ENCODE results near the gene PHPT1. TPM values are rescaled to one million over a fixed set of nuclear protein-coding genes. Genes with fewer than 3 reads are reported as not detected.
A peak's percentile ranks its signal among the peaks of the same experiment; 100 is the strongest.

PHPT1 gene
- total and polyA plus RNA-seq, 2 of the 13 experiments (the other 11 are each of a cell fraction or from before 2014, with no cell fraction given), result 189 to 192 TPM

DNA sequence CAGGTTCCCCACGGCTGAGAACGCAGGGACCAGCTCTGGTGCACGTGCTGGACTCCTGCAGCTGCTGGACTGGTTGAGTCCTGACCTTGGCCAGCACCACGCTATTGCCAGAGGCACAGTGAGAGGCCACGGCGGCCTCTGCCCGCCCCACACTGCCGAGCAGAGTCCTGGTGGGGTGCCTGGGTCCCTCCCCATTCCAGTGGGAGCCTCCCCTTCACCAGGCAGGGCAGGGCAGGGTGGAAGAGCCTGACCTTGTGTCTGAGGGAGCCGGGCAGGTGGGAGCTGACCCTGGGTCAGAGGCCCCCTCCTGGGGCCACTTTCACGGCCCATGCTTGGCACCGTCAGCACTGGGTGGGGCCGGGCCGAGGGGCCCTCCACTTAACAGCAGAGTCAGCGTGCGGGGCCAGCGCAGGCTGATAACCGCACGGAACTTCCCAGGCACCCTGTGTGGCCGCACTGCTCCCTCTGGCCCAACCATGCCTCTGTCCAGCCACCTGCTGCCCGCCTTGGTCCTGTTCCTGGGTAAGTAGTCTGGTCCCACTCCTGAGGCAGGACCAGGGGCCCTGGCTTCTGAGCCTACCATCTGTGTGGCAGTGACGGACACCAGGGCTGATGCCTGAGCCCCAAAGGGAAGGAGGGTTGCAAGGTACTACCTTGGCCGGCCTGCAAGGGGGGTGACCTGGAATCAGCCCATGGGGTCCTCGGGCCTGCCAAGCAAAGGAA, 2.9 kb downstream of the PHPT1 start, which contains the start of gene MAMDC4:
Gene MAMDC4, plus strand, starts transcription at position 406 of the 723 bp plus-strand sequence. Its CDS starts 71 bp downstream, at position 477.
- intact Hi-C loops (cut with micrococcal nuclease; ENCODE audit: unreplicated experiment), result no loop called here
- H3K36me3 ChIP-seq (replicated peaks in 1 of 2; ENCODE audit: control insufficient read depth in 1 of 2, insufficient read depth in 2 of 2, low read length in 2 of 2), result peaks cover 11 to 20% of the 10 kb centered on the region in 2 experiments
- 84% methylated on average over 5 of the region's 23 CpGs for WGBS (ENCODE audit: low lambda C conversion rate)
- no peak within 1 kb of the TSS; a peak in 1 of 6 replicates for H3K4me3 ChIP-seq (replicated peaks in 1 of 3; ENCODE audit: insufficient read depth in 1 of 3, low read depth in 2 of 3, low read length in 3 of 3)
- peaks cover 17% of the 10 kb centered on the region for H3K79me2 ChIP-seq (ENCODE audit: insufficient read depth, low read length)
- ChIA-PET POLR2A (interaction anchor here (0.7 to 1.0 kb wide), 3 partner anchors 8 to 14 kb away, joined by 4 to 5 read pairs (median 4); partner anchors contain the start of gene EDF1), CTCF (ENCODE audit: low intra/inter-chr PET ratio, low total read pairs) (no interaction called here)
- in situ Hi-C loops (cut with HindIII; ENCODE audit: extremely low pct_ligation_motif_present, low pct_unique_long_range_greater_than_20kb), result no loop called here
- peaks cover 35% of the 10 kb centered on the region for H3K4me1 ChIP-seq (ENCODE audit: insufficient read depth, low read length)
- no peaks in the 10 kb centered on the region; a peak in 1 of 5 replicates for H3K27me3 ChIP-seq (ENCODE audit: control insufficient read depth in 1 of 2, insufficient read depth in 2 of 2, low read length in 2 of 2)
- FAIRE-seq (no peak), ATAC-seq (no peak), DNase-seq (ENCODE audit: low spot score) (no peak)
- peaks cover 9% of the 10 kb centered on the region; the same call in 1 of the 2 replicates for H4K20me1 ChIP-seq (ENCODE audit: insufficient read depth, low read length)
- H2AFZ ChIP-seq (ENCODE audit: low read length), result no peak within 1 kb of the TSS
- no TSS peak for BruUV-seq (replicated peaks)
- peak within 1 kb of the TSS; percentile 31 for H3K27ac ChIP-seq (ENCODE audit: extremely low read length, insufficient read depth, low read length)
- no peak within 1 kb of the TSS for H3K4me2 ChIP-seq (ENCODE audit: low read depth, low read length)
- no peak within 1 kb of the TSS for H3K9ac ChIP-seq (ENCODE audit: insufficient read depth, low read depth, low read length)
- no peaks in the 10 kb centered on the region for H3K9me3 ChIP-seq (ENCODE audit: low read length)
- TF ChIP-seq YEATS4 (CRISPR knock-in tag; IDR thresholded peaks at IDR 0.05; ENCODE audit: borderline replicate concordance), result no peak
- TF ChIP-seq, protein P1, sequence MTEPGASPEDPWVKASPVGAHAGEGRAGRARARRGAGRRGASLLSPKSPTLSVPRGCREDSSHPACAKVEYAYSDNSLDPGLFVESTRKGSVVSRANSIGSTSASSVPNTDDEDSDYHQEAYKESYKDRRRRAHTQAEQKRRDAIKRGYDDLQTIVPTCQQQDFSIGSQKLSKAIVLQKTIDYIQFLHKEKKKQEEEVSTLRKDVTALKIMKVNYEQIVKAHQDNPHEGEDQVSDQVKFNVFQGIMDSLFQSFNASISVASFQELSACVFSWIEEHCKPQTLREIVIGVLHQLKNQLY (CRISPR knock-in tag; IDR thresholded peaks at IDR 0.05), result no peak
- 0 out of 2 replicates have a peak, but pooled peaks have one; percentile 45 for TF ChIP-seq TOPORS (CRISPR knock-in tag; IDR thresholded peaks at IDR 0.05)
- TF ChIP-seq KDM1A (CRISPR knock-in tag; IDR thresholded peaks at IDR 0.05), result no peak
- no peak for TF ChIP-seq ZNF274 (CRISPR knock-in tag; IDR thresholded peaks at IDR 0.05)
- no peak for TF ChIP-seq ZEB1 (IDR thresholded peaks at IDR 0.05; ENCODE audit: insufficient replicate concordance, low read depth)
- TF ChIP-seq ZNF605 (CRISPR knock-in tag; IDR thresholded peaks at IDR 0.05), result no peak
- no peak for TF ChIP-seq GPN1 (CRISPR knock-in tag; IDR thresholded peaks at IDR 0.05; ENCODE audit: borderline replicate concordance)
- TF ChIP-seq, protein P2, sequence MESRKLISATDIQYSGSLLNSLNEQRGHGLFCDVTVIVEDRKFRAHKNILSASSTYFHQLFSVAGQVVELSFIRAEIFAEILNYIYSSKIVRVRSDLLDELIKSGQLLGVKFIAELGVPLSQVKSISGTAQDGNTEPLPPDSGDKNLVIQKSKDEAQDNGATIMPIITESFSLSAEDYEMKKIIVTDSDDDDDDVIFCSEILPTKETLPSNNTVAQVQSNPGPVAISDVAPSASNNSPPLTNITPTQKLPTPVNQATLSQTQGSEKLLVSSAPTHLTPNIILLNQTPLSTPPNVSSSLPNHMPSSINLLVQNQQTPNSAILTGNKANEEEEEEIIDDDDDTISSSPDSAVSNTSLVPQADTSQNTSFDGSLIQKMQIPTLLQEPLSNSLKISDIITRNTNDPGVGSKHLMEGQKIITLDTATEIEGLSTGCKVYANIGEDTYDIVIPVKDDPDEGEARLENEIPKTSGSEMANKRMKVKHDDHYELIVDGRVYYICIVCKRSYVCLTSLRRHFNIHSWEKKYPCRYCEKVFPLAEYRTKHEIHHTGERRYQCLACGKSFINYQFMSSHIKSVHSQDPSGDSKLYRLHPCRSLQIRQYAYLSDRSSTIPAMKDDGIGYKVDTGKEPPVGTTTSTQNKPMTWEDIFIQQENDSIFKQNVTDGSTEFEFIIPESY (CRISPR knock-in tag; IDR thresholded peaks at IDR 0.05), result peak; percentile 65; the same call in 1 of the 2 replicates
- TF ChIP-seq, protein P3, sequence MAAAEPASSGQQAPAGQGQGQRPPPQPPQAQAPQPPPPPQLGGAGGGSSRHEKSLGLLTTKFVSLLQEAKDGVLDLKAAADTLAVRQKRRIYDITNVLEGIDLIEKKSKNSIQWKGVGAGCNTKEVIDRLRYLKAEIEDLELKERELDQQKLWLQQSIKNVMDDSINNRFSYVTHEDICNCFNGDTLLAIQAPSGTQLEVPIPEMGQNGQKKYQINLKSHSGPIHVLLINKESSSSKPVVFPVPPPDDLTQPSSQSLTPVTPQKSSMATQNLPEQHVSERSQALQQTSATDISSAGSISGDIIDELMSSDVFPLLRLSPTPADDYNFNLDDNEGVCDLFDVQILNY (CRISPR knock-in tag; conservative IDR thresholded peaks at IDR 0.05), result no peak
- no peak for TF ChIP-seq YY1 (IDR thresholded peaks at IDR 0.05; ENCODE audit: insufficient read depth, insufficient replicate concordance, low read depth, low read length)
- TF ChIP-seq GABPB1 (CRISPR knock-in tag; IDR thresholded peaks at IDR 0.05), result peak; percentile 15; the same call in 1 of the 2 replicates
- TF ChIP-seq, protein P4, sequence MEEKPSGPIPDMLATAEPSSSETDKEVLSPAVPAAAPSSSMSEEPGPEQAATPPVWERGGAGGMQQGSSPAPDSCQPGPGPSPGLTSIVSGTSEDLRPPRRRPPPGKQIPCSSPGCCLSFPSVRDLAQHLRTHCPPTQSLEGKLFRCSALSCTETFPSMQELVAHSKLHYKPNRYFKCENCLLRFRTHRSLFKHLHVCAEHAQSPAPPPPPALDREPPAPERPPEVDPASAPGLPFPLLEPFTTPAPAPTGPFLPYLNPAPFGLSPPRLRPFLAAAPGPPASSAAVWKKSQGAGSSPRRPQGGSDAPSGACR (CRISPR knock-in tag; IDR thresholded peaks at IDR 0.05), result no peak
- 0 out of 2 replicates have a peak, but pooled peaks have one; percentile 32 for TF ChIP-seq DNMT1 (CRISPR knock-in tag; IDR thresholded peaks at IDR 0.05)
- no peak for TF ChIP-seq ZBTB1 (CRISPR knock-in tag; IDR thresholded peaks at IDR 0.05; ENCODE audit: borderline replicate concordance)
- no peak for TF ChIP-seq ZMYM3 (CRISPR knock-in tag; IDR thresholded peaks at IDR 0.05)
- peak; percentile 17 for TF ChIP-seq POLR2G (IDR thresholded peaks at IDR 0.05; ENCODE audit: low read depth, low read length)
- TF ChIP-seq, protein P5, sequence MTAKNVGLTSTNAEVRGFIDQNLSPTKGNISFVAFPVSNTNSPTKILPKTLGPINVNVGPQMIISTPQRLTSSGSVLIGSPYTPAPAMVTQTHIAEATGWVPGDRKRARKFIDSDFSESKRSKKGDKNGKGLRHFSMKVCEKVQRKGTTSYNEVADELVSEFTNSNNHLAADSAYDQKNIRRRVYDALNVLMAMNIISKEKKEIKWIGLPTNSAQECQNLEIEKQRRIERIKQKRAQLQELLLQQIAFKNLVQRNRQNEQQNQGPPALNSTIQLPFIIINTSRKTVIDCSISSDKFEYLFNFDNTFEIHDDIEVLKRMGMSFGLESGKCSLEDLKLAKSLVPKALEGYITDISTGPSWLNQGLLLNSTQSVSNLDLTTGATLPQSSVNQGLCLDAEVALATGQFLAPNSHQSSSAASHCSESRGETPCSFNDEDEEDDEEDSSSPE (CRISPR knock-in tag; IDR thresholded peaks at IDR 0.05), result no peak

Data from HepG2 (cell line).